Measurements from ENCODE around the gene MLPH. TPM values are rescaled to one million over a fixed set of nuclear protein-coding genes. Genes with fewer than 3 reads are reported as not detected.

Gene MLPH
- total RNA-seq, 1 donor from 2014 or later: 22.5 TPM

DNA sequence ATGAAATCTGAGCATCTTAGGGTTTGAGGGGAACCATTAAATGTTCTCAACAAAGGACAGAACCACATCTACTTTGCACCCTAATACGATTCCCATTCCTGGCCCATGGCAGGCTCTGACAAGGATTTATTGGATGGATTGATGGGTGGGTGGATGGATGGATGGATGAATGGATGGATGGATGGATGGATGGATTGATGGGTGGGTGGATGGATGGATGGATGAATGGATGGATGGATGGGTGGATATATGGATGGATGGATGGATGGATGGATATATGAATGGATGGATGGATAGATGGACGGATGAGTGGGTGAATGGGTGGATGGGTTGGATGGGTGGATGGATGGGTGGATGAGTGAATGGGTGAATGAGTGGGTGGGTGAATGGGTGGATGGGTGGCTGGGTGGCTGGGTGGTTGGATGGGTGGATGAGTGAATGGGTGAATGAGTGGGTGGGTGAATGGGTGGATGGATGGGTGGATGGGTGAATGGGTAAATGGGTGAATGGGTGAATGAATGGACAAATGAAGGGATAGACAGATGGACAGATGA, 29.6 kb upstream of the MLPH start:
- peak overlapping the region; percentile 89 for H3K27ac Mint-ChIP-seq (ENCODE audit: unreplicated experiment)
- DNase-seq (ENCODE audit: extremely low spot score, unreplicated experiment): no peak
- H3K36me3 Mint-ChIP-seq (ENCODE audit: unreplicated experiment): peaks cover 2% of the 10 kb centered on the region
- H3K4me3 Mint-ChIP-seq (ENCODE audit: unreplicated experiment): no peak overlapping the region
- no peaks in the 10 kb centered on the region for H3K27me3 Mint-ChIP-seq (ENCODE audit: unreplicated experiment)
- H3K9me3 Mint-ChIP-seq (ENCODE audit: unreplicated experiment): no peaks in the 10 kb centered on the region
- TF ChIP-seq, protein P1, sequence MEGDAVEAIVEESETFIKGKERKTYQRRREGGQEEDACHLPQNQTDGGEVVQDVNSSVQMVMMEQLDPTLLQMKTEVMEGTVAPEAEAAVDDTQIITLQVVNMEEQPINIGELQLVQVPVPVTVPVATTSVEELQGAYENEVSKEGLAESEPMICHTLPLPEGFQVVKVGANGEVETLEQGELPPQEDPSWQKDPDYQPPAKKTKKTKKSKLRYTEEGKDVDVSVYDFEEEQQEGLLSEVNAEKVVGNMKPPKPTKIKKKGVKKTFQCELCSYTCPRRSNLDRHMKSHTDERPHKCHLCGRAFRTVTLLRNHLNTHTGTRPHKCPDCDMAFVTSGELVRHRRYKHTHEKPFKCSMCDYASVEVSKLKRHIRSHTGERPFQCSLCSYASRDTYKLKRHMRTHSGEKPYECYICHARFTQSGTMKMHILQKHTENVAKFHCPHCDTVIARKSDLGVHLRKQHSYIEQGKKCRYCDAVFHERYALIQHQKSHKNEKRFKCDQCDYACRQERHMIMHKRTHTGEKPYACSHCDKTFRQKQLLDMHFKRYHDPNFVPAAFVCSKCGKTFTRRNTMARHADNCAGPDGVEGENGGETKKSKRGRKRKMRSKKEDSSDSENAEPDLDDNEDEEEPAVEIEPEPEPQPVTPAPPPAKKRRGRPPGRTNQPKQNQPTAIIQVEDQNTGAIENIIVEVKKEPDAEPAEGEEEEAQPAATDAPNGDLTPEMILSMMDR (IDR thresholded peaks at IDR 0.05): no peak
- peaks cover 60% of the 10 kb centered on the region for H3K4me1 Mint-ChIP-seq (ENCODE audit: unreplicated experiment)

DNA sequence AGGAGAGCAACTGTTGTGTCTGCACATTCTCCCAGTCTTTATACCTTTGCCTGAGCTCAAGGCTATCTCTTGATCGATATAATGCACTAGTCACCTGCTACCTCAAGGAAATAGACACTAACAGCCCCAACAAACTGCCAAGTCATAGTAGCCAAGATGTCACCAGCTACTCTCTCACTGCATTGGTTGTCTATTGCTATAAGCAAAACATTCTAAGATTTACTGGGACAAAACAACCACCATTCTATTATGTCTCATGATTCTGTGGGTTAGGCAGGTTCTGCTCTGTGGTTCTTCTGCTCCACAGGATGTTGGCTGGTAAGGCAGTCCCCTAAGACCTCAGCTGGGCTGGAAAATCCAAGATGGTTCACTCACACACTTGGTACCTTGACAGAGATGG, 28.5 kb upstream of the MLPH start:
- Mint-ChIP-seq H3K4me3 (ENCODE audit: unreplicated experiment) (no peak overlapping the region), H3K4me1 (ENCODE audit: unreplicated experiment) (peaks cover 50% of the 10 kb centered on the region), H3K27ac (ENCODE audit: unreplicated experiment) (peak overlapping the region; percentile 55), H3K27me3 (ENCODE audit: unreplicated experiment) (no peaks in the 10 kb centered on the region), H3K9me3 (ENCODE audit: unreplicated experiment) (no peaks in the 10 kb centered on the region), H3K36me3 (ENCODE audit: unreplicated experiment) (peaks cover 2% of the 10 kb centered on the region)
- TF ChIP-seq, protein P1 (IDR thresholded peaks at IDR 0.05): no peak
- DNase-seq (ENCODE audit: extremely low spot score, unreplicated experiment): no peak

DNA sequence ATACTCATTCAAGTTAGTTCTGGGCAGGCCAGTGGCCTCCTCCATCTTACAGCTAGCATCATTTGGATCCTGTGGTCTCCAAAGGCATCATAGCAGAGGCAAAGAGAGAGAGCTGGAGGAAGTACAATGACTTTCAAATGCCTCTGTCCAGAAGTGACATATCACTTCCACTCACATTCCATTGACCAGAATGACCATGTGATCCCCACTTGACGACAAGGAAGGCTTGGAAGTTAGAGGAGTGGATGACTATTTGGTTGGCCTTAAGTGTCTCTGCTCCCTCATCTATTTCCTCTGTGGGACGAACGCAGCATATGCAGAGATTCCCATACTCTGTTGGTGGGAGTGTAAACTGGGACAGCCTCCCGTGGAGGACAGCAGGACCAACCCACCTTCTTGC, 27.8 kb upstream of the MLPH start:
- Mint-ChIP-seq H3K4me1 (ENCODE audit: unreplicated experiment) (peaks cover 46% of the 10 kb centered on the region), H3K9me3 (ENCODE audit: unreplicated experiment) (no peaks in the 10 kb centered on the region), H3K36me3 (ENCODE audit: unreplicated experiment) (peaks cover 2% of the 10 kb centered on the region), H3K27ac (ENCODE audit: unreplicated experiment) (peak overlapping the region; percentile 47), H3K27me3 (ENCODE audit: unreplicated experiment) (no peaks in the 10 kb centered on the region), H3K4me3 (ENCODE audit: unreplicated experiment) (no peak overlapping the region)
- TF ChIP-seq, protein P1 (IDR thresholded peaks at IDR 0.05): no peak
- DNase-seq (ENCODE audit: extremely low spot score, unreplicated experiment): no peak

DNA sequence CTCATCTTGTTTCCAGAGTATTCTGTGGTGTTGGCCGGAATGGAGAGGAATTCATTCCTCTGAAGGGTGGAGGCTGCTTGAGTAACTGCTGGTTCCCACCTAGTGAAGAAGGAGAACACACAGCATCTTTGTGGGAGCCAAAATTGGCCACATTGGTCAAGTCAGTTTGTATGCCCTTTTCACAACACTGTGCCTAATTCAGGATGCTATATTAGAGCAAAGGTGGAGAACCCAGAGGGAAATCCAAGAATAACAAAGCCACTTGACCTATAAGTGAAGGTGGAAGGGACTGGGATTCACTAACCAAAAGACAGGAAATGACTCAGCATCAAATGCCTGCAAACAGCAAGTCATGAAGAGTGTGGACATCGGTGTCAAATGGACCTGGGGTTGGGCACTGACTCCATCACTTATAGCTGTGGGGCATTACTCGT, 27.3 kb upstream of the MLPH start:
- Mint-ChIP-seq H3K4me3 (ENCODE audit: unreplicated experiment) (no peak overlapping the region), H3K4me1 (ENCODE audit: unreplicated experiment) (peaks cover 46% of the 10 kb centered on the region), H3K9me3 (ENCODE audit: unreplicated experiment) (no peaks in the 10 kb centered on the region), H3K36me3 (ENCODE audit: unreplicated experiment) (peaks cover 2% of the 10 kb centered on the region), H3K27ac (ENCODE audit: unreplicated experiment) (peak overlapping the region; percentile 47), H3K27me3 (ENCODE audit: unreplicated experiment) (no peaks in the 10 kb centered on the region)
- DNase-seq (ENCODE audit: extremely low spot score, unreplicated experiment): no peak
- TF ChIP-seq, protein P1 (IDR thresholded peaks at IDR 0.05): no peak

DNA sequence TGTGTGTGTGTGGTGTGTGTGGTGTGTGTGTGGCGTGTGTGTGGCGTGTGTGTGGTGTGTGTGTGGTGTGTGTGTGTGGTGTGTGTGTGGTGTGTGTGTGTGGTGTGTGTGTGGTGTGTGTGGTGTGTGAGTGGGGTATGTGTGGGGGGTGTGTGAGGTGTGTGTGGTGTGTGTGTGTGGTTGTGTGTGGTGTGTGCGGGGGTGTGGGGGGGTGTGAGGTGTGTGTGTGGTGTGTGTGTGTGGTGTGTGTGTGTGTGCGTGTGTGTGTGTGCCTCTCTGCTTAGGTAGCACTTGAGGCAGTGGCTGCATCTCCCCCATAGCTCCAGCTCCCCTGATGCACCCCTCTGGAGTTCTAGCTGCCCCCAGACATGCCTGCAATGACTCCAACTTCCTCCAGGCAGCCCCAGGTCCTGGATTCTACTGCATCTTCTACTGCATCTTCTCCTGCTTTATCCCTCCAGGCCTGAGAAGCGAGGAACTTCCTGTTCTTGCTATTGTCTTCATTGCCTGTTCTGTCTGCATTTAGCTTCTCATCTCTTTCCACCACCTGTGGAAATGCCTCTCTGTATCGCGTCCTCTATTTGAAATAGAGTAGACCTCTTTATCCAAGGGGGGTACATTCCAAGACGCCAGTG, 22.2 kb upstream of the MLPH start:
- TF ChIP-seq, protein P1 (IDR thresholded peaks at IDR 0.05): no peak
- peaks cover 2% of the 10 kb centered on the region for H3K36me3 Mint-ChIP-seq (ENCODE audit: unreplicated experiment)
- H3K4me1 Mint-ChIP-seq (ENCODE audit: unreplicated experiment): peaks cover 17% of the 10 kb centered on the region
- no peak for DNase-seq (ENCODE audit: extremely low spot score, unreplicated experiment)
- H3K27ac Mint-ChIP-seq (ENCODE audit: unreplicated experiment): peak overlapping the region; percentile 45
- H3K4me3 Mint-ChIP-seq (ENCODE audit: unreplicated experiment): no peak overlapping the region
- peaks cover 4% of the 10 kb centered on the region for H3K9me3 Mint-ChIP-seq (ENCODE audit: unreplicated experiment)
- no peaks in the 10 kb centered on the region for H3K27me3 Mint-ChIP-seq (ENCODE audit: unreplicated experiment)

Data from osteocyte (in vitro differentiated cells).